Activated CD4-positive, alpha-beta T cell treated with anti-CD3 and anti-CD28 coated beads, Interleukin-2, amount 10 ng/mL, durations not matched to agents 7 days and 5 days (primary cell): ENCODE results near the gene CNTNAP1. TPM values are rescaled to one million over a fixed set of nuclear protein-coding genes. Genes with fewer than 3 reads are reported as not detected.

Source experiments
- CTCF ChIA-PET: fragments of 350-600 bp; sonication (Branson Sonifier 250); formaldehyde crosslinking; loops from one replicate; lab custom pipeline; 2021; ENCODE audit warnings: antibody characterized with exemption; lab: Charles Lee
- POLR2A ChIA-PET: fragments of 350-600 bp; sonication (Branson Sonifier 250); formaldehyde crosslinking; loops from one replicate; lab custom pipeline; 2021; ENCODE audit warnings: antibody characterized with exemption; lab: Charles Lee
- DNase-seq: peaks from one replicate; pipeline ENCODE4 v3.0.0-alpha.2; 2020
- H3K27ac Mint-ChIP-seq: one replicate; pipeline ENCODE4 v1.8.0; 2021; ENCODE audit warnings: mild to moderate bottlenecking, moderate library complexity, mixed read lengths
- H3K27me3 Mint-ChIP-seq: one replicate; pipeline ENCODE4 v1.8.0; 2021; ENCODE audit warnings: mixed read lengths
- H3K36me3 Mint-ChIP-seq: one replicate; pipeline ENCODE4 v1.8.0; 2021; ENCODE audit warnings: low read depth, mixed read lengths
- H3K4me1 Mint-ChIP-seq: one replicate; pipeline ENCODE4 v1.8.0; 2021; ENCODE audit warnings: mixed read lengths
- H3K4me3 Mint-ChIP-seq: one replicate; pipeline ENCODE4 v1.8.0; 2021; ENCODE audit warnings: mild to moderate bottlenecking, moderate library complexity, mixed read lengths
- H3K9me3 Mint-ChIP-seq: one replicate; pipeline ENCODE4 v1.8.0; 2021; ENCODE audit warnings: mixed read lengths
- total RNA-seq, 2 experiments: library from RNA; stranded (reverse); gene quantifications; one replicate each; pipeline ENCODE4 v1.2.3, GENCODE V29; 2021

Gene CNTNAP1
- 1 to 10 TPM in 1 of 2 experiments, under 1 TPM in 1; 0.81 to 1.0 TPM for total RNA-seq

DNA sequence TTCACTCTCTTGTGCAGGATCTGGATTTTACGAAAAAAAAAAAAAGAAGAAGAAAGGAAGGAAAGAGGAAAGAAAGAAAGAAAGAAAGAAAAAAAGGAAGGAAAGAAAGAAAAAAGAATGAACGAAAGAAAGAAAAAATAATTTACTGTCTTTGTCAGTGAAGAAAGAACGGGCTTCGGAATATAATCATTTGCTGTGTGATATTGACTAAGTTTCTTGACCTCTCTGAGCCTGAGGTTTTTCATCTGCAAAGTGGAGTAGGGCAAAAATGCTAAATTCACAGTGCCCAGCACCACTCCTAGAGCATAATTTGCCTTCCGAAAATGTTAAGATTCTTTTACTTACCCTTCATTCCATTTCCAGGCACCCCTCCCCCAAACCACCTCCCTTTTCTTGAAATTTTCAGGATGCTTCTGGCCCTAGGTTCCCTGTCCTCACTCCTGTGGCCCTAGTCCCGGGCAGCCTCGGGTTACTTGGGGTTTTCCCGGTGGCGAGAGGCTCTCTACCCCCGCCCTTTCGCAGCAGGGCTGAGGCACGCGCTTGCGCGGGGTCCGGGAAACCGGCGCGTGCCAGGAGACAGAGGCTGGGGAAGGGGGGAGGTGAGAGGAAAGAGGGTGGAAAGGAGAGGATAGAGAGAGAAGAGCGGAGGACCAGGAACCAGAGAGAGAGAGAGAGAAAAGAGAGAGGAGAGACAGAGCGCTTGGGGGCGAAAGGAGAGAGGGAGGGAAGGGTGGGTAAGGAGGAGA, at the start of gene CNTNAP1:
CNTNAP1 (plus strand) TSS at position 556 of the 746 bp plus-strand sequence. CDS start 299 bp downstream, outside the sequence.
- Mint-ChIP-seq H3K27ac (no peak within 1 kb of the TSS), H3K4me3 (peak within 1 kb of the TSS; percentile 58), H3K4me1 (peaks cover 52% of the 10 kb centered on the region), H3K27me3 (peaks cover 45% of the 10 kb centered on the region), H3K36me3 (no peaks in the 10 kb centered on the region), H3K9me3 (no peaks in the 10 kb centered on the region)
- ChIA-PET CTCF (no interaction called here), POLR2A (no interaction called here)
- DNase-seq = no peak

DNA sequence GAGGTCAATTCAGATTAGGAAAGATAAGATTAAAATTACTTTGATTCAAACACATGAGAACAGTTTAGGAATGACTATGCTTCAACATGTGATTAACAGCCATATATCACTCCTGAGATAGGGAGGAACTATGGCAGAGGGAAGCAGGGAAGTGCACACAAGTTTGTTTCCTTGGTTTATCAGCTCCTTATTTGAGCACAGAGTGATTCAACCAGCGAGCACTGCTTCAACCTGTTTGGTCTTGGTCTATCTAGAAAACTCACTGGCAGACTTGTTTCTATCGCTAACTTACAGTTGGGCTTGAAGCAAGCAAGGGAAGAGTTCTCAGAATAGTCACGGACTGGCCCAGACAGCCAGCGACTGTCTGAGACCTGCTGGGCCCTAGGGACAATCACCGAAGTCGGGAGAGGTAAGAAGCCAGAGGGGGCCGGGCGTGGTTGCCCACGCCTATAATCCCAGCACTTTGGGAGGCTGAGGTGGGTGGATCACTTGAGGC, 49.3 kb upstream of the CNTNAP1 start:
- H3K27ac Mint-ChIP-seq = no peak overlapping the region
- no peaks in the 10 kb centered on the region for H3K4me1 Mint-ChIP-seq
- POLR2A ChIA-PET = no interaction called here
- no peaks in the 10 kb centered on the region for H3K36me3 Mint-ChIP-seq
- no peak for DNase-seq
- CTCF ChIA-PET = interaction anchor here (0.8 to 1.3 kb wide), 2 partner anchors 10 to 22 kb away, joined by 3 to 4 read pairs; no protein-coding TSS in a partner anchor
- peaks cover 2% of the 10 kb centered on the region for H3K27me3 Mint-ChIP-seq
- H3K4me3 Mint-ChIP-seq = no peak overlapping the region
- H3K9me3 Mint-ChIP-seq = no peaks in the 10 kb centered on the region

DNA sequence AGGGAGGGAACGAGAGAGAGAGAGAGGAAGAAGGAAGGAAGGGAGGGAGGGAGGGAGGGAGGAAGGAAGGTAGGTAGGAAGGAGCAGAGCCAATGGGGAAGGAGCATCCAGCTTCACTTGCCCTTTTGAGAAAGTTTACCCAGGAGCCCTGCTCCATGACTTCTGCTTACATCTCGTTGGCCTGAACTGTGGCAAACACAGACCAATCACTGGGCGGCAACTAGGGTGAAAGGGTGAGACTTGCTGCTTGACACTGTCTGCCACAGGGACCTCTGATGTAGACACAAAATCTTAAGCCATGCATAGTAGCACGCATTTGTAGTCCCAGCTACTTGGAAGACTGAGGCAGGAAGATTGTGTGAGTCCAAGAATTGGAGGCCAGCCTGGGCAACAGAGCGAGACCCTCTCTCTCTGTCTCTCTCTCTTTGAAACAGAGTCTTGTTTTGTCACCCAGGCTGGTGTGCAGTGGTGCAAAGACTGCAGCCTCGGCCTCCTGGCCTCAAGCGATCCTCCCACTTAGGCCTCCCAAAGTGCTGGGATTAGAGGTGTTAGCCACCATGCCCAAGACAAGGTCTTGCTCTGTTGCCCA, 42.7 kb upstream of the CNTNAP1 start:
- Mint-ChIP-seq H3K4me3 (no peak overlapping the region), H3K9me3 (no peaks in the 10 kb centered on the region), H3K27ac (no peak overlapping the region), H3K36me3 (no peaks in the 10 kb centered on the region), H3K27me3 (peaks cover 3% of the 10 kb centered on the region), H3K4me1 (no peaks in the 10 kb centered on the region)
- DNase-seq = no peak
- CTCF ChIA-PET = interaction anchor here (1.4 kb wide), 1 partner anchor 17 kb away, joined by 8 read pairs; no protein-coding TSS in a partner anchor
- POLR2A ChIA-PET = no interaction called here

DNA sequence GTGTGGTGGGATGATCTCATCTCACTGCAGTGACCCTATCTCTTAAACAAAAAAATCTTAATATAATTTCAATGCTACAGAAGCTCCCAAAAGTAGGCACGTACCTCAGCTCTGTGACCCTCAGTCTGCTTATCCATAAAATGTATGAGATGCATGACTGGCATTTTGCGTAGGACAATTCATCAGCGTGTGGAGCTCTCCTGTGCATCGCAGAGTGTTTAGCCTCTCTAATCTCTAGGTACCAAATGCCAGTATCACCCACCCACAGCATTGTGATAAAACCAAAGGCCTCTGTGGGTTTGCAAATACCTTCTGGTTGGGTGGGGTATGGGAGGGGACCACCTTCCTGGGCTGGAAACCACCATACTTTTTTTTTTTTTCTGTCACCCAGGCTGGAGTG, 42.2 kb upstream of the CNTNAP1 start:
- ChIA-PET POLR2A (no interaction called here), CTCF (interaction anchor here (0.7 to 1.4 kb wide), 2 partner anchors 17 to 100 kb away, joined by 3 to 8 read pairs; no protein-coding TSS in a partner anchor)
- no peak overlapping the region for H3K4me3 Mint-ChIP-seq
- H3K36me3 Mint-ChIP-seq = no peaks in the 10 kb centered on the region
- H3K27ac Mint-ChIP-seq = no peak overlapping the region
- H3K27me3 Mint-ChIP-seq = peaks cover 3% of the 10 kb centered on the region
- H3K9me3 Mint-ChIP-seq = no peaks in the 10 kb centered on the region
- no peak for DNase-seq
- H3K4me1 Mint-ChIP-seq = no peaks in the 10 kb centered on the region

DNA sequence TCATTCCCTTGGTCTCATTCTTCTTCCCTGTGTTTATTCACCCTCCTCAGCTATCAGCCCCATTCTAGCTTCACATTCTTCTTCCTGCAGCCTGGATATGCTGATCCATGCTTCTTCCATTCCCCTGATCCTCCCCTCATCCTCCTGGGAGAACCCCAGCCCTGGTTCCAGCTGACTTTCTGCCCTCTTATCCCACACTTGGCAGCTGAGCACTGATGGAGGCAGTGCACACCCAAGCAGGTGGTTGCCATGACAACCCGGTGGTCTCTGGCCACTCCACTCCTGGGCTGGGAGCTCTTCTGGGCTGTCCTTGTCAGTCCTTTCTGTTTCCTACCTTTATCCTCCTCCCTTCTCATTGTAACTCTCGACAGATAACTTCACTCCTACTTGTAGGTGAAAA, 40.0 kb upstream of the CNTNAP1 start:
- Mint-ChIP-seq H3K36me3 (no peaks in the 10 kb centered on the region), H3K4me1 (no peaks in the 10 kb centered on the region), H3K27ac (no peak overlapping the region), H3K9me3 (no peaks in the 10 kb centered on the region), H3K4me3 (no peak overlapping the region), H3K27me3 (peaks cover 3% of the 10 kb centered on the region)
- CTCF ChIA-PET = interaction anchor here (0.6 kb wide), 1 partner anchor 36 kb away, joined by 3 read pairs; no protein-coding TSS in a partner anchor
- POLR2A ChIA-PET = no interaction called here
- no peak for DNase-seq

DNA sequence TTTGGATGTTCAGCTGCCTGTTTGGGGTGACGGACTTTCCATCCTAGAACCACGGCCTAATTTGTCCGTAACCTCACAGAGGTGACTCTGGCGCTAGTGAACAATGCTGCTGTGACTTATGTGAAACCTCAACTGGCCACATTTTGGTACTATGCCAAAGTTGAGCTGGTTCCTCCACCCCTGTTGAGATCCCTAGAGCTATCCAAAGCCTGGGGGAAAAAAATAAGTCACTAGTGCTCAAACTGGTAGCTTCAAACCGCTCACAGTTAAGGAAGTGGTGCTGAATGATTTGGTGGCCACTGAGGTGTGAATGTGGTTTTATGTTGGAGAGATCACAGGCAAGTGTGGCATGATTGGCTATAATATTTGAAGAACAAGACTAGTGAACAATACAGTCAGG, 34.6 kb upstream of the CNTNAP1 start:
- POLR2A ChIA-PET = interaction anchor here (0.6 to 0.7 kb wide), 2 partner anchors 29 to 887 kb away, joined by 3 to 6 read pairs; partner anchors contain the start of gene PLEKHH3
- Mint-ChIP-seq H3K9me3 (no peaks in the 10 kb centered on the region), H3K36me3 (no peaks in the 10 kb centered on the region), H3K27me3 (peaks cover 9% of the 10 kb centered on the region), H3K27ac (no peak overlapping the region), H3K4me1 (no peaks in the 10 kb centered on the region), H3K4me3 (no peak overlapping the region)
- CTCF ChIA-PET = interaction anchor here (0.6 kb wide), 1 partner anchor 9 kb away, joined by 3 read pairs; no protein-coding TSS in a partner anchor
- DNase-seq = no peak

DNA sequence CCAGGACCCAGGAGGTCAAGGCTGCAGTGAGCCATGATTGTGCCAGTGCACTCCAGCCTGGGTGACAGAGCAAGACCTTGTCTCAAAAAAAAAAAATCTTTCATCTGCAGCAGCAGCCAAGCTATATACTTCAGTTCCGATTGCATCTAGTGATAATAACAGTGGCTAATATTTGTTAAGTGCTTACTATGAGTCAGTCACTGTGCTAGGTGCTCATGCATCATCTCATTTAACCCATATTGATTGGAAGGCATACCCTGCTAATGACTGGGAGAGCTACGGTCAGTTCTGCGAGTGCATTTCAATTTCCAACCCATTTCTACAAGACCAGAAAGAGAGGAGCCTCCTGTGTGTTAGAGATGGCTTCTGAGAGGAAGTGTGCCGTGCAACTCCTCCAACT, 30.9 kb upstream of the CNTNAP1 start:
- Mint-ChIP-seq H3K4me1 (peaks cover 7% of the 10 kb centered on the region), H3K9me3 (no peaks in the 10 kb centered on the region), H3K36me3 (no peaks in the 10 kb centered on the region), H3K4me3 (no peak overlapping the region), H3K27ac (no peak overlapping the region), H3K27me3 (peaks cover 27% of the 10 kb centered on the region)
- ChIA-PET CTCF (interaction anchor here (0.6 to 1.5 kb wide), 4 partner anchors 18 to 204 kb away, joined by 3 to 5 read pairs (median 4); no protein-coding TSS in a partner anchor), POLR2A (no interaction called here)
- no peak for DNase-seq

DNA sequence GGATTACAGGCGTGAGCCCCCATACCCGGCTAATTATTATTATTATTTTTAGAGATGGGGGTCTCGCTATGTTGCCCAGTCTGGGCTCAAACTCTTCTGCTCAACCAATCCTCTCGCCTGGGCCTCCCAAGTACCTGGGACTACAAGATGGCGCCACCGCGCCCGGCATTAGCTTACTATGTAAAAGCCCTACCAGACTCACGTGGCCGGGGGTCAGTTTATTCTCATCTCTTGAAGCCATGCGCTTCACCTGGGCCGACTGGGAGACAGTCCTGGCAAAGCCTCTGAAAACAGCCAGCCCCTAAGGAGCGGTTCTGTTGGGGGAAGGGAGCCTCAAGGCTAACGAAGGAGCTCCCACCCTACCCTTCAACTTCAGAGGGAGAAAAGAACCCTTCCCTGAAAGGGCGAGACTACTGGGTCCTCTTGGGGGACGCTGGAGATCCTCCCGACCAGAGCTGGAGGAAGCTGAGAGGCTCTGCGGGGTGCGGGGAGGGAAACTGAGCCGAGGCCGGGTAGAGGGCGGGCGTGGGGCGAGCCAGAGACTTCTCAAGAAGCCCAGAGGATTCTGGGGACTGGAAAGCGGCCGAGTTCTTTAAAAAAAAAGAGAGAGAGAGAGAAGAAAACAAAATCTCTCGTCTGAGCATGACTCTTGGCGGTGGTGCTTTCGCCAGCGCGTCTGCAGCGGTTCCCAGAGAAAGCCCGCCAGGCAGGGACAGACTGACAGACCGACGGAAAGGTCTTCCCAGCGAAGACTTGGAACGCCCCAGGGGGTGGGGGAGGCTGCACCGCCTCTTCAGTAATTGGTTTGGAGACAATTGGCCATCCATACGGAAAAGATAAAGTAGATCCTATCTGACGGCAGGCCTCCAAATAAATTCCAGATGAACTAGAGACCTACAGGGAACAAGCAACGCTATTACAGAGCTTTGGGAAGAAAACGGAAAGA, 28.9 kb upstream of the CNTNAP1 start:
- no peak overlapping the region for H3K4me3 Mint-ChIP-seq
- ChIA-PET POLR2A (no interaction called here), CTCF (interaction anchor here (0.7 to 1.1 kb wide), 2 partner anchors 30 to 51 kb away, joined by 3 to 4 read pairs; no protein-coding TSS in a partner anchor)
- no peak for DNase-seq
- H3K27me3 Mint-ChIP-seq = peaks cover 25% of the 10 kb centered on the region
- H3K9me3 Mint-ChIP-seq = peaks cover 6% of the 10 kb centered on the region
- no peak overlapping the region for H3K27ac Mint-ChIP-seq
- H3K4me1 Mint-ChIP-seq = peaks cover 12% of the 10 kb centered on the region
- H3K36me3 Mint-ChIP-seq = no peaks in the 10 kb centered on the region

DNA sequence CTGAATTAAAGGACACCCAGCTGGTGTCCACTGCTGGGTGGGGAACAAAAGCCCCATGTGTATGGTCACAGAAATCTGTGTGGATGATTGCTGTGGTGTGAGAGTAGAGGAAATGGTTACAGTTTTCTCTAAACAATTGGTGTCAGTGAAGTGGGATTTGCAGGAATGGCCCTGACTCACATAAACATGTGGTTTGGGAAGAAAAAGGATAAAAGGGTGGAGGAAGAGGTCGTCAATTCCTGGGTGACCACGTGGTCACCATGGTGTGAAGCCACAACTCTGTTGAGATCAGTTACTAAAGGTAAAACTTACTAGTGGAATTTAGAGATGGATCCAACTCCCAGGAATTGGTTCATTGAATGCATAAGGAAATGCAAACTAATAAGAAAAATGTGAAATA, 26.8 kb upstream of the CNTNAP1 start:
- Mint-ChIP-seq H3K9me3 (peaks cover 6% of the 10 kb centered on the region), H3K4me3 (no peak overlapping the region), H3K27me3 (peaks cover 22% of the 10 kb centered on the region), H3K27ac (no peak overlapping the region), H3K36me3 (no peaks in the 10 kb centered on the region), H3K4me1 (peaks cover 26% of the 10 kb centered on the region)
- ChIA-PET POLR2A (no interaction called here), CTCF (interaction anchor here (1.0 to 1.6 kb wide), 2 partner anchors 22 to 208 kb away, joined by 4 read pairs; no protein-coding TSS in a partner anchor)
- DNase-seq = no peak

DNA sequence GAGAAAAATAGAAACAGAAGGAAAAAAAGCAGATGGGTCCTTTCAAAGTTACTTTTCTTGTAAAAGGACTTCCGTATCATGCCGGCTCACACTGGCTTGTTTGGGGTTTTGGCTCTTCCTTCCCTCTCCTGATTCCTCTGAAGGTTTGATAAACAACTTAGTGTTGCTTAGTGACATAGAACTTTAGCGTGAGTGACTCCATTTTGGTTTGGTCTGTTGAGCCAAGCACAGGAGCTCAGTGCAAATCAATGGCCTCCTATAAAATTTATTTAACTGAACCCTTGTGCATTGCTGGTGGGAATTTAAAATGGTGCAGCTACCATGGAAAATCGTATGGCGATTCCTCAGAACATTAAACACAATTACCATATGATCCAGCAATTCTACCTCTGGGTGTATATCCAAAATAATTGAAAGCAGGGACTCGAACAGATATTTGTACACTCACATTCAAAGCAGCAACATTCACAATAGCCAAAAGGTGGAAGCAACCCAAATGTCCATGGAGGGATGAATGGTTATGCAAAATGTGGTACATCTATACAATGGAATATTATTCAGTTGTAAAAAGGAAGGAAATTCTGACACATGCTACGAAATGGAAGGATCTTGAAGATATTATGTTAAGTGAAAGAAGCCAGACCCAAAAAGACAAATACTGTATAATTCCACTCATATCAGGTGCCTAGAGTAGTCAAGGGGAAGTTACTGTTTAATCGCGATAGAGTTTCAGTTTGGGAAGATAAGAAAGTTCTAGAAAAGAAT, 24.3 kb upstream of the CNTNAP1 start:
- no peak for DNase-seq
- Mint-ChIP-seq H3K36me3 (no peaks in the 10 kb centered on the region), H3K27me3 (peaks cover 20% of the 10 kb centered on the region), H3K27ac (no peak overlapping the region), H3K4me1 (peaks cover 28% of the 10 kb centered on the region), H3K4me3 (peak overlapping the region; percentile 43), H3K9me3 (peaks cover 6% of the 10 kb centered on the region)
- CTCF ChIA-PET = interaction anchor here (2.1 kb wide), 1 partner anchor 19 kb away, joined by 8 read pairs; no protein-coding TSS in a partner anchor
- POLR2A ChIA-PET = no interaction called here

DNA sequence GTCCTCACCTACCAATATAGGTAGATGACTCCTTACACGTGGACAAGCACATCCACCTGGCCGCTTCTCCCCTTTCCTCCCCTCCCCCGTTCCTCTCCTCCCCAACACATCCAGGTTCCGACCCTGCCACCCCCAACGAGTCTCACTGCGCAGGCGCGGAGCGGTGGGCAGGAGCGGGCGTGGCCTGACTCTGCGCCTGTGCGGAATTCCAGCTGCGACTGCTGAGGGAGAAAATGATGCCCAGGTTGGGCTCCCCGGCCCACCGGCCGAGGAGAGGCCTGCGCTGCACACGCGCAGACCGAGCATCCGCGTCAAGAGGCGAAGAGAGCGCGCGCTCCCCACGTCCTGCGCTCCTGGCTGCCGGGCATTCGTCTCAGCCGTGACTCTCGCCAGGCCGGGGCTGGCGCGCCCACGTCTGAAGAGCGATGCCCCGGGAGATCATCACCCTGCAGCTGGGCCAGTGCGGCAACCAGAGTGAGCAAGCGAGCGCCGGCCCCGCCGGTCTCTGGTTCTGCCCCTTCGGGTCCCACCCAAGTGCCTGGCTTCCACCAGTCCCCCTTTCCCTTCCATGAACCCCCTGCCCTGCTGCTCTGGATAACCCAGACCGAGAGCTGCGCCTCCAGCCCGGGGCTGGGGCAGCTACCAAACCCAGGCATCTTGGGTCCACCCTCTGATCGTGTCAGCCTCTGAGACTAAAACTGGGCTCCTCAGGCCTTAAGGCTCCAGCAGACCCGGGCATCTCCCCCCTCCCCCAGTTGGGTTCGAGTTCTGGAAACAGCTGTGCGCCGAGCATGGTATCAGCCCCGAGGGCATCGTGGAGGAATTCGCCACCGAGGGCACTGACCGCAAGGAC, 23.0 kb upstream of the CNTNAP1 start, which contains the start of gene TUBG2:
TUBG2 (plus strand) TSS at position 206 of the 853 bp plus-strand sequence; CDS start at position 426, 220 bp downstream.
- DNase-seq = peak; percentile 63
- ChIA-PET CTCF (interaction anchor here (0.6 to 1.4 kb wide), 3 partner anchors 10 to 731 kb away, joined by 3 to 4 read pairs (median 3); no protein-coding TSS in a partner anchor), POLR2A (no interaction called here)
- Mint-ChIP-seq H3K9me3 (peaks cover 6% of the 10 kb centered on the region), H3K36me3 (no peaks in the 10 kb centered on the region), H3K27ac (peak within 1 kb of the TSS; percentile 60), H3K4me3 (peak within 1 kb of the TSS; percentile 84), H3K4me1 (peaks cover 28% of the 10 kb centered on the region), H3K27me3 (peaks cover 10% of the 10 kb centered on the region)
